Osteoblast (primary cell): Measurements from ENCODE around the gene RGS19. TPM values are rescaled to one million over a fixed set of nuclear protein-coding genes. Genes with fewer than 3 reads are reported as not detected.

ENCODE experiments used
- DNase-seq: peaks from one replicate; pipeline ENCODE4 v3.0.0; 2011; ENCODE audit warnings: low spot score, mixed read lengths; ENCODE audit not compliant: insufficient read length; ENCODE audit errors: missing footprints
- H2AFZ ChIP-seq: 2 replicates; pipeline ENCODE4 v1.6.0; 2011; ENCODE audit warnings: mild to moderate bottlenecking, low read length
- H3K27ac ChIP-seq: 2 replicates; pipeline ENCODE4 v1.5.1; 2011; ENCODE audit warnings: mild to moderate bottlenecking, low read depth, low read length, moderate library complexity
- H3K27me3 ChIP-seq: 2 replicates; pipeline ENCODE4 v1.6.0; 2012; ENCODE audit warnings: mild to moderate bottlenecking, control low read depth, inconsistent platforms, low read length, moderate library complexity; ENCODE audit not compliant: insufficient read depth
- H3K36me3 ChIP-seq: 2 replicates; pipeline ENCODE4 v1.5.1; 2011; ENCODE audit warnings: mild to moderate bottlenecking, low read length, control low read depth, moderate library complexity; ENCODE audit not compliant: insufficient read depth
- H3K4me1 ChIP-seq: 2 replicates; pipeline ENCODE4 v1.5.1; 2011; ENCODE audit warnings: mild to moderate bottlenecking, low read length, control low read depth, moderate library complexity; ENCODE audit not compliant: insufficient read depth
- H3K4me2 ChIP-seq: 2 replicates; pipeline ENCODE4 v1.6.0; 2011; ENCODE audit warnings: mild to moderate bottlenecking, low read length; ENCODE audit not compliant: insufficient read depth
- H3K4me3 ChIP-seq: fragments of 200-600 bp; sonication (generic); 3 replicates; pipeline ENCODE4 v1.5.1; 2012; ENCODE audit warnings: mild to moderate bottlenecking, low read length, inconsistent platforms; ENCODE audit not compliant: insufficient read depth
- H3K79me2 ChIP-seq: 2 replicates; pipeline ENCODE4 v1.6.0; 2012; ENCODE audit warnings: mild to moderate bottlenecking, low read length, control low read depth, inconsistent platforms; ENCODE audit not compliant: insufficient read depth
- H3K9me3 ChIP-seq: 2 replicates; pipeline ENCODE4 v1.5.1; 2011; ENCODE audit warnings: low read depth, low read length, control low read depth
- H4K20me1 ChIP-seq: 2 replicates; pipeline ENCODE4 v1.6.0; 2012; ENCODE audit warnings: mild to moderate bottlenecking, low read length, control low read depth; ENCODE audit not compliant: insufficient read depth
- total RNA-seq: library from RNA; depleted of rRNA; stranded (reverse); fragments of >200 nt; gene quantifications from 2 replicates; pipeline ENCODE4 v1.2.3, GENCODE V29; 2012
- TF ChIP-seq, protein P1 (sequence below): IDR thresholded peaks from 2 replicates; pipeline ENCODE4 v1.5.1; 2011; ENCODE audit warnings: mild to moderate bottlenecking, low read depth, low read length, moderate library complexity; ENCODE audit errors: extremely low read depth

The RGS19 gene
- total RNA-seq, 1 donor: 6.9 TPM

DNA sequence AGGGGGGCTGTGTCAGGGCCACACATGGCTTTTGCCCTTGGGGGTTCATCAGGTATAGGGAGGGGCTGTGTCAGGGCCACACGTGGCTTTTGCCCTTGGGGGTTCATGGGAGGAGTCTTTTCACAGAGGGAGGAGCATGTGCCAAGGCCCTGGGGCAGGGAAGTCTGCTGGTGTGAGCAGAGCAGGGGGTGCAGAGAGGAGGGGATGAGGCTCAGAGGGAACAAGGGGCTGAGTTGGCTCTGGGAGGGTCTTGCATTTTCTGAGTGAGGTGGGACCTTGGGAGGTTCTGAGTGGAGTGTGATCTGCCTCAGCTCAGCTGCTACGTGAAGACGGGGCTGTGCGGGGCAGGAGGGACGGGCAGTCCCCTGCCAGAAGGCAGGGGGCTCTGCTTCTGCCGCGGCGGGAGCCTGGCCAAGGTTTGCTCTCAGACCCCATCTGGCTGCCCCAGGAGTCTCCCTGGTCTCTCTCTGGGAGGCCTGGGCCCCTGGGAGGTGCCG lies 23.9 kb downstream of the RGS19 start:
- peaks cover 27% of the 10 kb centered on the region for H3K4me1 ChIP-seq
- TF ChIP-seq, protein P1, sequence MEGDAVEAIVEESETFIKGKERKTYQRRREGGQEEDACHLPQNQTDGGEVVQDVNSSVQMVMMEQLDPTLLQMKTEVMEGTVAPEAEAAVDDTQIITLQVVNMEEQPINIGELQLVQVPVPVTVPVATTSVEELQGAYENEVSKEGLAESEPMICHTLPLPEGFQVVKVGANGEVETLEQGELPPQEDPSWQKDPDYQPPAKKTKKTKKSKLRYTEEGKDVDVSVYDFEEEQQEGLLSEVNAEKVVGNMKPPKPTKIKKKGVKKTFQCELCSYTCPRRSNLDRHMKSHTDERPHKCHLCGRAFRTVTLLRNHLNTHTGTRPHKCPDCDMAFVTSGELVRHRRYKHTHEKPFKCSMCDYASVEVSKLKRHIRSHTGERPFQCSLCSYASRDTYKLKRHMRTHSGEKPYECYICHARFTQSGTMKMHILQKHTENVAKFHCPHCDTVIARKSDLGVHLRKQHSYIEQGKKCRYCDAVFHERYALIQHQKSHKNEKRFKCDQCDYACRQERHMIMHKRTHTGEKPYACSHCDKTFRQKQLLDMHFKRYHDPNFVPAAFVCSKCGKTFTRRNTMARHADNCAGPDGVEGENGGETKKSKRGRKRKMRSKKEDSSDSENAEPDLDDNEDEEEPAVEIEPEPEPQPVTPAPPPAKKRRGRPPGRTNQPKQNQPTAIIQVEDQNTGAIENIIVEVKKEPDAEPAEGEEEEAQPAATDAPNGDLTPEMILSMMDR: no peak
- H2AFZ ChIP-seq: no peak overlapping the region
- H3K4me2 ChIP-seq: no peak overlapping the region
- H3K27me3 ChIP-seq: peaks cover 3% of the 10 kb centered on the region
- H4K20me1 ChIP-seq: peaks cover 3% of the 10 kb centered on the region
- no peak overlapping the region for H3K4me3 ChIP-seq
- H3K79me2 ChIP-seq: no peaks in the 10 kb centered on the region
- no peaks in the 10 kb centered on the region for H3K36me3 ChIP-seq
- no peak overlapping the region for H3K27ac ChIP-seq
- no peak for DNase-seq
- no peaks in the 10 kb centered on the region for H3K9me3 ChIP-seq

DNA sequence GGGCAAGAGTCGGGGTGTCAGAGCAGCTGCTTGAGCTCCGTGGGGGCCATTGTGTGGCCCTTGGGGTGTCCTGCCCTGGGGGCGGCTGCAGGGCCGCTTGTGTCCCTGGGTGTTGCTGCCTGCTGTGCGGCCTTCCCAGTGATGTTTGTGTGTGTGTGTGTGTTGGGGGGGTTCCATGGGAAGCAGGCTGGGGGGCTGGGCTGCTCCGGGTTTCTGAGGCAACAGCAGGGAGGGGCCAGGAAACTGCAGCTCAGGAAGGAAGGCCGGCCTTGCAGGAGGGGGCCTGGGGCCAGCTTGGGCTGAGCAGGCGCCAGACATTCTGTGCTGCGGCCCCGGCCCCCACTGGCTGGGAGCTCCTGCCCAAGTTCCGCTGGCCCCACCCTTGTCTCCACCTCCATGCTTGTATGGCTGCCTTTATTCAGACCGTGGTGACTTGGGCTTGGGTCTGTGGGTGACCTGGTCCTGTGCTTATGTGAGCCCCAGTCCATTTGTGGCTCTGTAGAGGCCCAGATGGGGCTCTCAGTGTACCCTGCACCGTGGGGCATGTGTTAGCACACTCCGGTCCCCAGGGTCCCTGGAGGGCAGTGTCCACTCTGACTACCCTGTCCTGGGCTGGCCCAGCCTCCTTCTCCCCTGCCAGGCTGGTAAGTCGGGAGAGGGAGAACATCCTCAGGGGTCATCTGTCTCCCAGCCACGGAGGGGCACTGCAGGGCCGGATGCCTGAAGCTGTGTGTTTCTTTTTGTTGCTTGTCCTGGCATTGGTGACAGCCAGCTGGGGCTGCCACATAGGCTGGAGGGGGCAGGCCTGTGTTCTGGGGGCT lies 25.3 kb downstream of the RGS19 start:
- H3K4me2 ChIP-seq: no peak overlapping the region
- no peak overlapping the region for H3K4me3 ChIP-seq
- peak; percentile 96 for DNase-seq
- H4K20me1 ChIP-seq: peaks cover 3% of the 10 kb centered on the region
- H3K79me2 ChIP-seq: no peaks in the 10 kb centered on the region
- H3K27ac ChIP-seq: no peak overlapping the region
- no peaks in the 10 kb centered on the region for H3K36me3 ChIP-seq
- TF ChIP-seq, protein P1: peak; percentile 46
- H3K9me3 ChIP-seq: no peaks in the 10 kb centered on the region
- peak overlapping the region; percentile 29 for H2AFZ ChIP-seq
- peaks cover 27% of the 10 kb centered on the region for H3K4me1 ChIP-seq
- H3K27me3 ChIP-seq: peaks cover 9% of the 10 kb centered on the region

DNA sequence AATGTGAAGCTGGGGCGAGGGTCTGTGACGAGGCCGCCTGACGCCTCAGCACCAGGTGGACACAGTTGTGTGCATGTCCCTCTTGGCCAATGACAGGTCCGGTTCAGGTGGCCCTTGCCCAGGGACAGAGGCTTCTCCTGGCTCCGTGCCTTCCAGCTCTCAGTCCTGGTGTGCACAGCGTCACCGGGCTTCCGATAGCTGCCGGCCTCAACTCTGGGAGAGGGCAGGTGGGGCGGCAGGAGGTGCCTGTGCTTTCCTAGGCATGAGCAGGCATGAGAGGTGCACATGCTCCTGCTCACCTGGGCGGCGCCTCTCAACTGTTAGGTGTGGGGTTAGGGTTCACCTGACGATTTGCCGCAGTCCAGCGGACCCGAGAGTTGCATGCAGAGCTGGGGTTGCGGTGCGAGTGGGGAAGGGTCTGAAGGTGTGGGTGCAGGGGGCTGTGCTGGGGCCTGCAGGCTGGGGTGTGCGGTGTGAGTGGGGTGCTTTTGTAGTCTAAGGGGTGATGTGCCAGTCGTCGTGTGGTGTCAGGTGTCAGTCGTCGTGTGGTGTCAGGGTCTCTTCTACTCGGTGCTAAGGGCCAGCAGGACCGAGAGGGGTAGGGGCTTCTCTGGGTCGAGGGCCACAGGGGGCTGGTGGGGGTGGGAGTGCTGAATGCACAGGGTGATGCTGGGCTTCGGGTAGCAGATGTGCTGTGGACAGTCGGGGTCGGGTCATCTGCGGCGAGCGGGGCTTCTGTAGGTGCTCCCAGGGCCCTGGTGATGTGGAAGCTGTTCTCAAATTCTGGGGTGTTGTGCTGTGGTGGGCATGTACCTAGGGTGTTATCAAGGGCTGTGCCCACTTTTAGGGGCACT lies 26.1 kb downstream of the RGS19 start:
- no peaks in the 10 kb centered on the region for H3K9me3 ChIP-seq
- peaks cover 10% of the 10 kb centered on the region for H3K27me3 ChIP-seq
- no peaks in the 10 kb centered on the region for H3K79me2 ChIP-seq
- peaks cover 2% of the 10 kb centered on the region for H4K20me1 ChIP-seq
- TF ChIP-seq, protein P1: no peak
- H3K4me1 ChIP-seq: peaks cover 19% of the 10 kb centered on the region
- no peak overlapping the region for H2AFZ ChIP-seq
- no peak overlapping the region for H3K27ac ChIP-seq
- H3K4me3 ChIP-seq: no peak overlapping the region
- no peak for DNase-seq
- H3K4me2 ChIP-seq: no peak overlapping the region
- no peaks in the 10 kb centered on the region for H3K36me3 ChIP-seq

DNA sequence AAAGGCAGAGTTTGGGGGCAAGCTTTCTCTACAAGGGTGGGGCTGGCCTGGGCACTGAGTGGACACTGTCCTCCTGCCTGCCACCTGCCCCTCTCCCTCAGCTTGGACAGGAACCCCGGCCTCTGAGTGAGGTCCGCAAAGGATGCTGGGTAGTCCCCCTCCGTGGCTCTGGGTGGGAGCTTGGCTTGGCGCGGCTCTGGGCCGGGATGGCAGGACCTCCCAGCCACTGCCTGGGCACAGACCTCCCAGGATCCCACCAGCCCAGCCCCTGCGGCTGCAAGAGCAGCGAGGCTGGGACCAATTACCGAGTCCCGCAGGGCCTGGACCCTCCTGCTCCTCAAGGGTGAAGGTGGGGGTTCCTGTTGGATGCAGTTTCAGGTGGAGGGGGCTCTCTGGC lies 27.0 kb downstream of the RGS19 start:
- Histone ChIP-seq H3K4me1 (peaks cover 15% of the 10 kb centered on the region), H3K27ac (no peak overlapping the region), H3K27me3 (peaks cover 16% of the 10 kb centered on the region), H3K9me3 (no peaks in the 10 kb centered on the region), H3K36me3 (no peaks in the 10 kb centered on the region), H3K4me2 (no peak overlapping the region), H3K4me3 (no peak overlapping the region), H3K79me2 (no peaks in the 10 kb centered on the region), H4K20me1 (no peaks in the 10 kb centered on the region), H2AFZ (no peak overlapping the region)
- DNase-seq: no peak
- TF ChIP-seq, protein P1: no peak
